H1 (cell line): ENCODE data around the gene INPP5A. TPM values are rescaled to one million over a fixed set of nuclear protein-coding genes. Genes with fewer than 3 reads are reported as not detected.
A peak's percentile ranks its signal among the peaks of the same experiment; 100 is the strongest.

ENCODE experiments used
- CTCF ChIA-PET: fragments of 300-600 bp; sonication (Branson Sonifier 250); formaldehyde crosslinking; loops from one replicate; lab custom pipeline; 2021; ENCODE audit not compliant: partially characterized antibody; lab: Charles Lee
- POLR2A ChIA-PET: fragments of 300-600 bp; sonication (Branson Sonifier 250); formaldehyde crosslinking; loops from one replicate; lab custom pipeline; 2021; ENCODE audit warnings: inconsistent platforms; ENCODE audit not compliant: partially characterized antibody; lab: Charles Lee
- DNase-seq, 2 experiments: peaks; one replicate each; pipeline versions ENCODE4 v3.0.0 to v3.0.0-alpha.2; 2010 to 2022; ENCODE audit warnings: low spot score in 2 of 2, low read depth in 1 of 2, mixed read lengths in 1 of 2
- FAIRE-seq: peaks from 2 replicates; lab custom pipeline; 2011; peaks lifted over from hg19 to GRCh38; lab: Jason Lieb, UNC
- H2AFZ ChIP-seq: 2 replicates; pipeline ENCODE4 v1.8.1; 2012; ENCODE audit warnings: low read length, inconsistent platforms
- H2AK5ac ChIP-seq: 2 replicates; pipeline ENCODE4 v1.6.1; 2013; ENCODE audit warnings: low read depth, low read length
- H2BK120ac ChIP-seq: replicated peaks from 2 replicates; pipeline ENCODE3; 2013; ENCODE audit warnings: low read depth, low read length, inconsistent platforms
- H2BK12ac ChIP-seq: 2 replicates; pipeline ENCODE4 v1.6.1; 2013; ENCODE audit warnings: low read depth, low read length
- H2BK15ac ChIP-seq: 2 replicates; pipeline ENCODE4 v1.6.1; 2013; ENCODE audit warnings: low read length
- H2BK20ac ChIP-seq: 2 replicates; pipeline ENCODE4 v1.6.1; 2013; ENCODE audit warnings: low read length
- H2BK5ac ChIP-seq: 2 replicates; pipeline ENCODE4 v1.6.1; 2013; ENCODE audit warnings: low read depth, low read length
- H3K14ac ChIP-seq: 2 replicates; pipeline ENCODE4 v1.6.1; 2013; ENCODE audit warnings: inconsistent platforms; ENCODE audit not compliant: insufficient read length
- H3K18ac ChIP-seq: 2 replicates; pipeline ENCODE4 v1.6.1; 2013; ENCODE audit warnings: low read length; ENCODE audit errors: extremely low read depth
- H3K23ac ChIP-seq: 2 replicates; pipeline ENCODE4 v1.6.1; 2013; ENCODE audit warnings: inconsistent platforms; ENCODE audit not compliant: insufficient read length
- H3K23me2 ChIP-seq: 2 replicates; pipeline ENCODE4 v1.6.1; 2013; ENCODE audit warnings: low read depth, low read length
- H3K27ac ChIP-seq: 2 replicates; pipeline ENCODE4 v1.6.1; 2011; ENCODE audit warnings: low read depth, low read length, inconsistent platforms
- H3K27me3 ChIP-seq, 4 experiments: replicated peaks in 1 of 4; 1 replicate in 1 of 4; 2 replicates in 3 of 4; pipeline versions ENCODE4 v1.6.1 to v1.8.1; 2011 to 2013; ENCODE audit warnings: low read length in 3 of 4, mild to moderate bottlenecking in 3 of 4, inconsistent platforms in 2 of 4, mixed read lengths in 2 of 4, moderate library complexity in 1 of 4; ENCODE audit not compliant: control insufficient read depth in 3 of 4, insufficient read depth in 3 of 4; ENCODE audit errors: extremely low read depth in 1 of 4
- H3K36me3 ChIP-seq, 4 experiments: 2 replicates each; pipeline versions ENCODE4 v1.6.1 to v1.8.1; 2011 to 2013; ENCODE audit warnings: mild to moderate bottlenecking in 4 of 4, low read length in 3 of 4, moderate library complexity in 2 of 4, control low read depth in 1 of 4, inconsistent platforms in 1 of 4; ENCODE audit not compliant: insufficient read depth in 4 of 4, control insufficient read depth in 2 of 4
- H3K4ac ChIP-seq: replicated peaks from 2 replicates; pipeline ENCODE3; 2013; ENCODE audit warnings: low read length, low read depth, mixed read lengths, inconsistent platforms; ENCODE audit not compliant: insufficient read length
- H3K4me1 ChIP-seq, 4 experiments: replicated peaks in 1 of 4; 1 replicate in 1 of 4; 2 replicates in 3 of 4; pipeline versions ENCODE4 v1.6.1 to v1.8.1; 2011 to 2013; ENCODE audit warnings: low read length in 3 of 4, inconsistent platforms in 2 of 4, mixed read lengths in 1 of 4; ENCODE audit not compliant: insufficient read depth in 4 of 4, control insufficient read depth in 3 of 4
- H3K4me2 ChIP-seq, 2 experiments: 2 replicates each; pipeline versions ENCODE4 v1.6.1 to v1.8.1; 2011 to 2013; ENCODE audit warnings: low read depth in 2 of 2, low read length in 2 of 2, control low read depth in 1 of 2, inconsistent platforms in 1 of 2, mild to moderate bottlenecking in 1 of 2; ENCODE audit not compliant: insufficient read depth in 1 of 2
- H3K4me3 ChIP-seq, 4 experiments: fragments of 200-600, 300-600 bp in 1 of 4; sonication (generic), shearing (Covaris generic), sonication (Bioruptor Twin) in 1 of 4; 2 replicates each; pipeline versions ENCODE4 v1.5.1 to v1.8.1; 2011 to 2016; ENCODE audit warnings: low read length in 4 of 4, low read depth in 3 of 4, control low read depth in 2 of 4, inconsistent platforms in 2 of 4, mild to moderate bottlenecking in 2 of 4, mixed read lengths in 1 of 4, moderate library complexity in 1 of 4; ENCODE audit not compliant: insufficient read depth in 2 of 4; ENCODE audit errors: extremely low read depth in 1 of 4
- H3K56ac ChIP-seq: replicated peaks from 2 replicates; pipeline ENCODE3; 2013; ENCODE audit warnings: low read depth, mild to moderate bottlenecking, mixed read lengths, low read length, inconsistent platforms; ENCODE audit not compliant: insufficient read length
- H3K79me1 ChIP-seq: 2 replicates; pipeline ENCODE4 v1.6.1; 2013; ENCODE audit warnings: low read depth, low read length, control low read depth
- H3K79me2 ChIP-seq, 2 experiments: 2 replicates each; pipeline versions ENCODE4 v1.6.1 to v1.8.1; 2012 to 2013; ENCODE audit warnings: low read length in 2 of 2, mild to moderate bottlenecking in 2 of 2, inconsistent platforms in 1 of 2; ENCODE audit not compliant: insufficient read depth in 2 of 2, control insufficient read depth in 1 of 2
- H3K9ac ChIP-seq, 4 experiments: replicated peaks in 1 of 4; 1 replicate in 1 of 4; 2 replicates in 3 of 4; pipeline versions ENCODE4 v1.6.1 to v1.8.1; 2011 to 2013; ENCODE audit warnings: low read depth in 3 of 4, low read length in 3 of 4, control low read depth in 2 of 4, mild to moderate bottlenecking in 2 of 4, moderate library complexity in 2 of 4, inconsistent platforms in 1 of 4; ENCODE audit errors: extremely low read depth in 1 of 4
- H3K9me3 ChIP-seq, 2 experiments: 2 replicates each; pipeline versions ENCODE4 v1.6.1 to v1.8.1; 2012 to 2013; ENCODE audit warnings: mild to moderate bottlenecking in 2 of 2, moderate library complexity in 2 of 2, control low read depth in 1 of 2, inconsistent platforms in 1 of 2, low read depth in 1 of 2, low read length in 1 of 2, mixed read lengths in 1 of 2; ENCODE audit not compliant: insufficient read depth in 2 of 2
- H4K20me1 ChIP-seq, 2 experiments: replicated peaks in 1 of 2; 2 replicates each; pipeline versions ENCODE3 to v1.8.1; 2011 to 2013; ENCODE audit warnings: inconsistent platforms in 2 of 2, low read length in 2 of 2, mild to moderate bottlenecking in 1 of 2; ENCODE audit not compliant: insufficient read depth in 2 of 2, control insufficient read depth in 1 of 2
- H4K5ac ChIP-seq: 2 replicates; pipeline ENCODE4 v1.6.1; 2013; ENCODE audit warnings: low read length, low read depth, mixed read lengths, inconsistent platforms; ENCODE audit not compliant: insufficient read length
- H4K8ac ChIP-seq: 2 replicates; pipeline ENCODE4 v1.8.0; 2013; ENCODE audit warnings: mild to moderate bottlenecking, moderate library complexity, low read length, inconsistent platforms; ENCODE audit not compliant: insufficient read depth; ENCODE audit errors: extremely low read depth
- H4K91ac ChIP-seq: replicated peaks from 2 replicates; pipeline ENCODE3; 2013; ENCODE audit warnings: low read length, mixed read lengths, inconsistent platforms; ENCODE audit not compliant: insufficient read length
- BACH1 ChIP-seq: IDR thresholded peaks from 2 replicates; pipeline ENCODE4 v1.6.1; 2012; ENCODE audit warnings: low read length, improper control_type of control experiment
- BRCA1 ChIP-seq: IDR thresholded peaks from 2 replicates; pipeline ENCODE4 v1.6.1; 2012; ENCODE audit warnings: low read depth, low read length, improper control_type of control experiment
- EP300 ChIP-seq, 2 experiments: IDR thresholded peaks; 1 replicate in 1 of 2; 2 replicates in 1 of 2; pipeline ENCODE4 v1.6.1; 2011 to 2012; ENCODE audit warnings: low read depth in 2 of 2, low read length in 2 of 2, mild to moderate bottlenecking in 2 of 2, borderline replicate concordance in 1 of 2, inconsistent platforms in 1 of 2, moderate library complexity in 1 of 2
- FOSL1 ChIP-seq: IDR thresholded peaks from 2 replicates; pipeline ENCODE4 v1.6.1; 2011; ENCODE audit warnings: mild to moderate bottlenecking, low read depth, low read length, moderate library complexity; ENCODE audit not compliant: insufficient read depth
- HDAC6 ChIP-seq: IDR thresholded peaks from one replicate; pipeline ENCODE4 v1.7.1; 2012; ENCODE audit warnings: low read depth, mild to moderate bottlenecking, inconsistent platforms, low read length, moderate library complexity
- KDM1A ChIP-seq: fragments of 200-600, 300-600 bp; sonication (generic); IDR thresholded peaks from 2 replicates; pipeline ENCODE4 v1.7.1; 2016; ENCODE audit warnings: mild to moderate bottlenecking, low read length, borderline replicate concordance
- KDM5A ChIP-seq: fragments of 200-600 bp; IDR thresholded peaks from 2 replicates; pipeline ENCODE4 v1.7.1; 2012; ENCODE audit warnings: mild to moderate bottlenecking, low read length, inconsistent platforms, mixed read lengths
- NRF1 ChIP-seq: IDR thresholded peaks from 2 replicates; pipeline ENCODE4 v1.6.1; 2011; ENCODE audit warnings: mild to moderate bottlenecking, low read depth, low read length, improper control_type of control experiment
- SIRT6 ChIP-seq: IDR thresholded peaks from one replicate; pipeline ENCODE4 v1.7.1; 2012; ENCODE audit warnings: low read length, inconsistent platforms
- SUZ12 ChIP-seq: fragments of 200-600 bp; sonication (generic); IDR thresholded peaks from 2 replicates; pipeline ENCODE4 v1.6.1; 2012; ENCODE audit warnings: mild to moderate bottlenecking, inconsistent platforms, low read length, moderate library complexity, mixed read lengths
- WGBS, 2 experiments: shearing (Covaris generic) in 1 of 2; methylation state at CpG; one replicate each; pipeline versions ENCODE4 v1.1.6 to v1.1.7; 2013 to 2015; ENCODE audit warnings: low lambda C conversion rate in 2 of 2, mixed read lengths in 2 of 2, inconsistent platforms in 1 of 2, low coverage in 1 of 2, missing lambda C conversion rate in 1 of 2; ENCODE audit not compliant: insufficient replicate concordance in 2 of 2, insufficient coverage in 1 of 2, insufficient read length in 1 of 2; ENCODE audit errors: extremely low coverage in 1 of 2, missing lambda C conversion rate in 1 of 2; 5-methylcytosine and 5-hydroxymethylcytosine counted together
- polyA plus RNA-seq, 7 experiments: library from polyadenylated mRNA; depleted of rRNA in 3 of 7; stranded (reverse) in 5 of 7; unstranded in 2 of 7; fragments of >200 nt in 5 of 7; fragments of 200-250 nt in 2 of 7; gene quantifications; 1 replicate in 5 of 7; 2 replicates in 1 of 7; 4 replicates in 1 of 7; pipeline versions ENCODE4 v1.2.1 to v1.2.3, GENCODE V29; 2011 to 2013; ENCODE audit warnings: missing spikeins in 2 of 7, mixed read lengths in 2 of 7
- total RNA-seq: library from RNA; stranded (reverse); fragmentation: NEBNext Ultra II Directional; extraction: Animal tissue kit (Norgen Biotek cat#: 25700); gene quantifications from 2 replicates; pipeline ENCODE4 v1.2.1, GENCODE V29; 2021
- TF ChIP-seq, protein P1 (sequence below): IDR thresholded peaks from 2 replicates; pipeline ENCODE4 v1.6.1; 2011; ENCODE audit warnings: low read depth, mild to moderate bottlenecking, low read length; ENCODE audit not compliant: insufficient read depth
- TF ChIP-seq, protein P2 (sequence below): IDR thresholded peaks from 2 replicates; pipeline ENCODE4 v1.6.1; 2012; ENCODE audit warnings: inconsistent platforms

Gene INPP5A
- total and polyA plus RNA-seq, 2 of the 8 experiments (the other 6 are each of a cell fraction or from before 2014, with no cell fraction given) = 19.7 to 27.5 TPM

DNA sequence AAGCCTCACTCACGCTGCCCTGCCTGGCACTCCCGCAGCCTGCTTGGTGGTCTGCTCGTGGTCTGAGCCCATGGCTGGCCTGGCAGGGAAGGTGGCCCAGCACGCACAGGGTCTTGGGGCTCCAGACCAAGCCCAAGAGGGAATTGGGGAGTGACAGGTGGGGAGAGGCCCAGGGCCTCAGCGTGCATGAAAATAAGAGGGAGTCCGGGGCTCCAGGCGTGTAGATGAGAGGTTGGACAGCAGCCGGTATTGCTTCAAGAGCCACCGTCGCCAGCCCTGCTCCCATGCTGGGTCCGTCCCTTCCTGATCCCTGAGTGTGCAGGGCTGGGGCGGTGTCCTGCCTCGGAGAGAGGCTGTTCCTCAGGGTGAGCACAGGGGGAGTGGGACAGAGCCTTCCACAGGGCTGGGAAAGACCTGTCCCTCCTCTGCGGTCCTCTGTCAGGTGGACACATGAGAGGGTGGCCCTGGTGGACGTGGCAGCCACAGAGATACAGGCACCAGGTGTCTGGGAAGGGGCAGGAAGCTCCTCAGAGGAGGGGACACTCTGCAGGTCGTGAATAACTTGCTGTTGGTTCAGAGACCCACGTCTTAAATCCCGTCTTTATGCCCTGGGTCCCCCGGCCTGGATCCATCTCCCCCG lies 113.1 kb downstream of the INPP5A start:
- DNase-seq = no peak
- 88% methylated on average over 17 of the region's 20 CpGs; no CpG with 5 or more reads in 1 of the 2 experiments for WGBS, 2 experiments
- TF ChIP-seq NRF1 (no peak), EP300 (IDR thresholded peaks at IDR 0.05; ENCODE audit: borderline replicate concordance in 1 of 2, low read depth in 2 of 2, low read length in 2 of 2) (no peak), HDAC6 (no peak), FOSL1 (no peak), BRCA1 (no peak), BACH1 (no peak), KDM1A (no peak), SUZ12 (no peak), KDM5A (no peak), SIRT6 (no peak)
- TF ChIP-seq, protein P1, sequence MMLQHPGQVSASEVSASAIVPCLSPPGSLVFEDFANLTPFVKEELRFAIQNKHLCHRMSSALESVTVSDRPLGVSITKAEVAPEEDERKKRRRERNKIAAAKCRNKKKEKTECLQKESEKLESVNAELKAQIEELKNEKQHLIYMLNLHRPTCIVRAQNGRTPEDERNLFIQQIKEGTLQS = no peak
- TF ChIP-seq, protein P2, sequence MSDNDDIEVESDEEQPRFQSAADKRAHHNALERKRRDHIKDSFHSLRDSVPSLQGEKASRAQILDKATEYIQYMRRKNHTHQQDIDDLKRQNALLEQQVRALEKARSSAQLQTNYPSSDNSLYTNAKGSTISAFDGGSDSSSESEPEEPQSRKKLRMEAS = no peak

More for the DNA sequence above, 113.1 kb downstream of the INPP5A start:
- H2AK5ac ChIP-seq = no peak overlapping the region
- H3K23me2 ChIP-seq = 0 out of 2 replicates have a peak, but pooled peaks cover 2% of the 10 kb centered on the region
- no peak overlapping the region for H3K27ac ChIP-seq
- H3K79me2 ChIP-seq = no peaks in the 10 kb centered on the region
- no peak overlapping the region for H3K23ac ChIP-seq
- no peak overlapping the region for H4K5ac ChIP-seq
- H4K91ac ChIP-seq = no peak overlapping the region
- H3K56ac ChIP-seq = no peak overlapping the region
- H2BK15ac ChIP-seq = no peak overlapping the region
- no peak overlapping the region for H2AFZ ChIP-seq
- H3K36me3 ChIP-seq = no peaks in the 10 kb centered on the region
- 0 out of 2 replicates have a peak, but pooled peaks cover 2% of the 10 kb centered on the region for H3K79me1 ChIP-seq
- no peak overlapping the region for H2BK12ac ChIP-seq
- peaks cover 2 to 5% of the 10 kb centered on the region in 2 experiments for H4K20me1 ChIP-seq
- no peak overlapping the region for H3K14ac ChIP-seq
- H4K8ac ChIP-seq = peak overlapping the region; percentile 46; the same call in 1 of the 2 replicates
- no peak overlapping the region for H2BK5ac ChIP-seq
- H3K27me3 ChIP-seq = no peaks in the 10 kb centered on the region
- POLR2A ChIA-PET = no interaction called here
- H3K4me1 ChIP-seq = no peaks in the 10 kb centered on the region
- H3K18ac ChIP-seq = no peak overlapping the region
- no peak overlapping the region for H2BK120ac ChIP-seq
- CTCF ChIA-PET = interaction anchor here (1.2 to 1.4 kb wide), 2 partner anchors 17 to 18 kb away, joined by 4 read pairs; no protein-coding TSS in a partner anchor
- H3K4ac ChIP-seq = no peak overlapping the region
- H3K4me3 ChIP-seq = no peak overlapping the region
- FAIRE-seq = no peak
- no peak overlapping the region for H2BK20ac ChIP-seq
- no peak overlapping the region for H3K4me2 ChIP-seq
- no peak overlapping the region for H3K9ac ChIP-seq
- H3K9me3 ChIP-seq = no peaks in the 10 kb centered on the region
